ENCODE results near the gene SEMA3A.

The SEMA3A gene

GRCh38 chr7:84195295-84196060, 889 bp upstream of the SEMA3A start:
- no peak for DNase-seq (ENCODE audit: low spot score)

GRCh38 chr7:84193747-84194146, 842 bp downstream of the SEMA3A start:
- DNase-seq (ENCODE audit: low spot score): no peak

DNA sequence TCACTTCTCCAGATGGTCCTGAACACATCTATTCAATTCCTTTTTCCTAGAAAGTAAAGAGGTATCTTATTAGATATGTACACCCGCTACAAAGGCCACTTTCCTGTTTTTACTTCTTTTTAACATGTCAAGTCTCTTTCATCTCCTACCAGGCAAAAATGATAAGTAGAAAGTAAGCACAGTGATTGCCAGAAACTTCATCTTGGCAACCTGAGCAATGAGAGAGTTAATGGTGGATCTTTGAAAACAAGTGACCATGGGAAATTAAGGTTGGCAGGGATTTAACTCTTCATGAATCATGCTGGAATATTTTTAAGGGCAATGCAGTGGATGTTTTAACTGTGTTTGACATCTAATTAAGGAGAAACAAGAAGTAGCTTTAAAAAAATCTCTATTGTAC, 2.7 kb downstream of the SEMA3A start:
- no peak for DNase-seq (ENCODE audit: low spot score)

DNA sequence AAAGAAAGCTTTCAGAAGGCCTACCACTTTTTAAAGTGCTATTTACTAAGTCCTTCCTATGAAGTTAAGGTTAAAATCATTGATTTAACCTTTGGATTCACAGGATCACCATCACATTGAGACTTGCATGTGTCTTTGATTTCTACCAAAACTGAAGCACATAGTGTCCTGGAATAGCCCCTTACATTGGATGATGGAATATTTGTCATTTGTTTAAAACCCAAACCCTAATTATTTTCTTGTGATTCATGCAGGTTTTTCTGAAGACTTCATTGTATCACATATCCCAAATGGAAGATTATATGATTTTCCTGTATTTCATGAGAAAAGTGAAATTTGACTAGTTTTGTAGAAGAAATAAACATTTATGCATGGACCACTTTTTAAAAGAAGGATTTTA, 3.3 kb downstream of the SEMA3A start:
- no peak for DNase-seq (ENCODE audit: low spot score)

DNA sequence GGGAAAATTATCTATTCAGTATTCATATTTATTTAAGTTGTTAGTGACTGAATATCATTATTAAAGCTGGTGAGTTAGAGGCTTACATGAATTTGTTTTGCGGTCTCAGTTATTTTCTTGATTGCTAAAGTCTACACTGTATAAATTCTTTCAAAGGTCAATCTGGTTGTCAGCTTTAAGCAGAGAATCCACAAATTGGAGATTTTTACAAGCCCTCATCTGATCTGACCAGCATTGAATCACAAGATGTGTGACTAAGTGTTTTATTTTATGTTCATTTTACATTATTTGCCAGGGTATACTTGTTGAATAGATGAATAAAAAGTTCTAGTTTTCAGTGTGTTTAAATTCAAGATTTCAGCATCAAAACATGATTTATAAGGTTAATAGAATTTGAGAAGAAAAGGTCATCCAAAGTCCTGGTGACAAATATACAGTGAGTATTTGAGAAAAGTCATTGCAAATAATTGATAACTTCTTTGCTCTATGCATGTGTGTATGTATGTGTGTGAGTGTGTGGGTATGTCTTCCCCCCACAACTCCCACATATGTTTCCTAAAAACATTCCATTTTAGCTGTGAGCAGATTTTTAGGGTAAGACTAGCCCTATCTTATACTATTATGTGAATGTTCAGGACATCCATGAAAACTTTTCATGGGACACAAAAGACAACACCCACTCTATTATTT, 4.4 kb downstream of the SEMA3A start:
- no peak for DNase-seq (ENCODE audit: low spot score)

GRCh38 chr7:84188786-84189405, 5.7 kb downstream of the SEMA3A start:
- no peak for DNase-seq (ENCODE audit: low spot score)

GRCh38 chr7:84187813-84188510, 6.6 kb downstream of the SEMA3A start:
- no peak for DNase-seq (ENCODE audit: low spot score)

DNA sequence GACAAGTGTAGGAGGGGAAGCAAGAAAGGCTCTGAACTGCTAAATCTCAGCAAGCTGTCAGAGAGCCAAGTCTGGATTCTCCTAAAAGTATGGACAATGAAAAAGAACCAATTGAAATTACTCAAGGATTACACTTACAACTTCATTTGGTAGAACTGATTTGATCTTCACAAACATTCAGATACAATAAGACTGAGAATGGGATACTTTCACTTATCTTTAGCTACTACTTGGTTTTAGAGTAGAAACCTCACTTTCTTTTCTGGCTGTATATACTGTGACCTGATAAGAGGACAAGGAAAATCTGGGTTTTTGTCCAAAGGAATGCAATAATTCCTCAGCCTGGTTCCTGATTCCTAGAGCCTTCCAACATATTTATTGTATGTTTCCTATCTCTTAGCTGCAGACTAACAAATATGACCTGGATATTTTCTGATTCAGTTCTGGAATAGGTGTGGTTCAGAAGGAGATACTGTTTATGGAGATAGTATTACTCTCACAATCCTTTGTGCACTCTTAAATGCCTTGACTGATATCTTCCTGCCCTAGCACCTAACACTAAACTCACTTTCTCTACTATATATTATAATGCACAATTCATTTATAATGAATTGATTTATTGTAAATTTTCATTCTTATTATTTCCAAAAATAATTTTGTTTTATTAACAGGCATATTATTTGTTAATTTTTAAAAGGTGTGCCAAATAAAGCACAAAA, 7.3 kb downstream of the SEMA3A start:
- no peak for DNase-seq (ENCODE audit: low spot score)

- DNase-seq (ENCODE audit: low spot score): no peak
Measured at GRCh38 chr7:84183741-84184140, 10.8 kb downstream of the SEMA3A start.

- no peak for DNase-seq (ENCODE audit: low spot score)
Measured at GRCh38 chr7:84182301-84182700, 12.3 kb downstream of the SEMA3A start.

- no peak for DNase-seq (ENCODE audit: low spot score)
Measured at GRCh38 chr7:84181628-84182027, 13.0 kb downstream of the SEMA3A start.

DNA sequence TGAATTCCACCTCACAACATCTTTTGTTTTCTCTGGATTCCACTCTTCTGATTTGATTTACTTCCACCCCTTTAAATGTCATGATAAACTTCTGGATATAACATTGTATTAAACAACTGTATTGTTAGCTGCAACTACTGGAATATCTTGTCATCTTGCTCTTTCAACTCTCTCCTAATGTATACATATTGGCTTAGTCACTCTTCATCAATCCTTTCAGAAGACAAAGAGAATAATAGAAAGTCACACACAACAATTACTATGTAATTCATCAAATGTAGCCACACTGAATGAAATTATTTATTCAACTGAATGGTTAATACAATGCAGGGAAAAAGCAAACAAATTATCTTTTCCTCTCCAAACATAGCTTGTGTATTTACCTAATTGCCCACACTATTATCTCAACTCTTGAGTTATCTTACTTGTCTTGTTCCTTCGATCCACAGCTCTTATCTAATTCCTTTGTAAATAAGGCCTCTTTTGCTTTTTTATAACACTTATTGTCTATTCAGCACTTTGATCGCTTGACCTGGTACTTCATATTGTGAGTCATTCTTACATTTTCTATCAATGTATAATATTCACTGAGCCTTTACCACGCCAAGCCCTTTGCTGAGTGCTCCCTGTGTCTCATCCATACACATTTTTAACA, 16.7 kb downstream of the SEMA3A start:
- no peak for DNase-seq (ENCODE audit: low spot score)

DNA sequence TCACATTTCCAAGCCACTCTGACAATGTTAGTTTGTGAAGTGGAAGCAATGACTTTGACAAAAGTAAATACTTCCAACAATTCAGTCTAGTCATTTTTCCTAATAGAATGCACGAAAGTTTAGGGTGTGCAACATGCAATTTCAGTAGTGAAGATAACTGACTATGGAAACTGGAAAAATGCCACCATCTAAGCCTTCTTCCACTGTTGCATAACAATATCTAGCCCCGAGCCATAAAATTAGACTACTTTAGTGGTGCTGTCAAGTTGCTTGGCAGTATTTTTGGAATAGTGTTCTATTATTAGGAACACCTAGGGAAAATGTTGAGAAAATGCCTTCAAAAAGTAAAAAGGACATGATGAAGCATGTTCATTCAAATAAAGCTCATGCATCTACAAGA, 17.9 kb downstream of the SEMA3A start:
- DNase-seq (ENCODE audit: low spot score): no peak

DNA sequence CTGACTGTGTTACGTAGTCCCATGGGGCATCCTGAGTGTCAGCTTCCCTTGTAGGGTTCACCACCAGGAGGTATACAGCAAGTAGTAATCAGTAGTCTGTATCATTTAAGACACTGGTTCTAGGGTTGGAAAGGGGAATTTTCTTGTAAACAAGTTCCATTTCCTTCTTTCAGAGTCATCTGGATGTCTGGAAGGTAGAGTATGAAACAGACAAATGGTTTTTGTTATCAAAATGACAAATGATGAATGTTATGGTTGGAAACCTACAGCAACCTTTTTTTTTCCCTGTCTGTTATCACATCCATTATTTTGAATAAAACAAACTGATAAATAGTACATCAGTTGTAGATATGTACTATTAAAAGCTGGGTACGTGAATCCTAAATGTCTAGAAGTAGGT, 19.1 kb downstream of the SEMA3A start:
- DNase-seq (ENCODE audit: low spot score): no peak

DNA sequence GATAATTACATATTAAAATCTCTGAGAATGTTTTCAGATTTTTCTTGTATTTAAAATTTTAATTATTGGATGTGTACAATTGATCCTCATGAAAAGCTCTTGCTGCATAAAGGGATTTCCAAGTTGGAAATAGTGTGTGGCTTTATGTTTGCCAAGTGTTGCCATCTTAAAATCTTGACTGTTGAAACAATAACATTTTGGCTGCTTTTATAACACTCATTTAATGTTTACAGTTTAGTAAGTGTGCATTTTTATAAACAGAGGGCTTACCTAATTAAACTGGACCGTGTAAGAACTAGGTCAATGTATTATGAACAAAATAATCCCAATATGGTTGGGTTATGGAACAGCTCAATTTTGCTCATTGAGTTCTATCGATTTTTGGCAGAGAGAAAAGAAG, 23.9 kb downstream of the SEMA3A start:
- DNase-seq (ENCODE audit: low spot score): no peak

- no peak for DNase-seq (ENCODE audit: low spot score)
Measured at GRCh38 chr7:84162584-84162983, 32.0 kb downstream of the SEMA3A start.

- DNase-seq (ENCODE audit: low spot score): no peak
Measured at GRCh38 chr7:84162125-84162524, 32.5 kb downstream of the SEMA3A start.

- DNase-seq (ENCODE audit: low spot score): no peak
Measured at GRCh38 chr7:84161398-84161797, 33.2 kb downstream of the SEMA3A start.

DNA sequence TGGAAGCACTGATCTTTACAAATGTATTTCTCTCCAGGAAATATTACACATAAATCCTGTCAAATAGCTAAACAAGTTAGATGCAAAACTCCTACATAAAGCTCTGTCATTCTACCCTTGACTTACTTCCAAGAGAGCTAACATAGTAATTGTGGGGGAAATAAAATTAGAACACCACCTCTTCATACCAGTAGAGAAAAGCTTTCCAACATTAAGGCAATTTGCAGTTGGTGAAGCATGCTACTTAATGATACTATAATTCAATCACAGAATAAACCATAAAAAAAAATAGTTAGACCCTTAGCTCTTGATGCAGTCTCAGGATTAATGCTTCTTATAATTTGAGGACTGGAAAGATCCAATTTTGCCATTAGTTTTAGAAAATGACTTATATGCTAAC, 35.2 kb downstream of the SEMA3A start:
- no peak for DNase-seq (ENCODE audit: low spot score)

GRCh38 chr7:84157171-84157570, 37.4 kb downstream of the SEMA3A start:
- no peak for DNase-seq (ENCODE audit: low spot score)

DNA sequence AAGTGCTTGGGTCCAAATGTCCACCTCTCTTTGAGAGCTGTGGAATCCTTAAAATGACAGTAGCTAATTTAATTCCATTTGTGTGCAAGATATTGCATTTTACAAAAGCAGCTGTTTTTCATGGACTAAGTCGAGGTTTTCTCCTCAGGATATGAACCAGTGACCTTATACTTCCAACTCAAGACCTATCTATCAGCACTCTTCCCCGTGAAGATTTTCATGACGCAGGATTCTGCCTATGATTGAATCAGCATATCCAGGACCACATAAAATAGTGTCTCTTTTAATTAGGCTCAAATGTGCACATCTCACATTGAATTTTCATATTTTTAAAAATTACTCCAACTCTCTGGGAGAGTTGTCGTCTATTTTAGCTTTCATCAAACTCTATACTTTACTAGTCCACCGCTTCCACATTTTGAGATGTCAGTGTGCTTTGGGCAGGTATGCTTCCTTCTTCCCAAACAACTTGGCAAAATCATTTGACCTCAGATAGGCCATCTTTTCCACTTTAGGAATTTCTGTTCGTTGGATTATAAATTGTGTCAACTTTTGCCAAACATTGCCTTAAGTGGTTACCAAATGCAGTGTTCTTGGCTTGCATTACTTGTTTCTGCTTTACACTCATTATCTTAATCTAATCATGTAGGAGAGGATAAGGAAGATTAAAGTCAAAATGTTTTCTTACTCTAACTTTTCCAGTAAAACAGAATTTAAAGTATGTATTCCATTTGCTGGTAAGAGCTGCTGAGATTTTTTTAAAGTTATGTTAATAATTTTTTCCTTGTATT, 39.4 kb downstream of the SEMA3A start:
- DNase-seq (ENCODE audit: low spot score): no peak

Measured in left forelimb (tissue), 1 donor.